ENCODE data around the gene MN1. TPM values are rescaled to one million over a fixed set of nuclear protein-coding genes. Genes with fewer than 3 reads are reported as not detected.

The MN1 gene
- total RNA-seq: 37.7 and 43.8 TPM in 2 replicates

GRCh38 chr22:27801616-27802345 lies at the start of gene MN1:
MN1 (minus strand) TSS chr22:27801756; CDS start chr22:27800543, 1,213 bp downstream.

Other genes with a start within 250 kb of the MN1 start
- 14.9 and 17.7 TPM in 2 replicates for gene PITPNB, start 117.5 kb upstream of the MN1 start, total RNA-seq

All from pericardium fibroblast (primary cell).